ENCODE data around the gene UBQLN1. TPM values are rescaled to one million over a fixed set of nuclear protein-coding genes. Genes with fewer than 3 reads are reported as not detected.

The UBQLN1 gene
- total RNA-seq, 2 donors from 2014 or later: 134 to 152 TPM

DNA sequence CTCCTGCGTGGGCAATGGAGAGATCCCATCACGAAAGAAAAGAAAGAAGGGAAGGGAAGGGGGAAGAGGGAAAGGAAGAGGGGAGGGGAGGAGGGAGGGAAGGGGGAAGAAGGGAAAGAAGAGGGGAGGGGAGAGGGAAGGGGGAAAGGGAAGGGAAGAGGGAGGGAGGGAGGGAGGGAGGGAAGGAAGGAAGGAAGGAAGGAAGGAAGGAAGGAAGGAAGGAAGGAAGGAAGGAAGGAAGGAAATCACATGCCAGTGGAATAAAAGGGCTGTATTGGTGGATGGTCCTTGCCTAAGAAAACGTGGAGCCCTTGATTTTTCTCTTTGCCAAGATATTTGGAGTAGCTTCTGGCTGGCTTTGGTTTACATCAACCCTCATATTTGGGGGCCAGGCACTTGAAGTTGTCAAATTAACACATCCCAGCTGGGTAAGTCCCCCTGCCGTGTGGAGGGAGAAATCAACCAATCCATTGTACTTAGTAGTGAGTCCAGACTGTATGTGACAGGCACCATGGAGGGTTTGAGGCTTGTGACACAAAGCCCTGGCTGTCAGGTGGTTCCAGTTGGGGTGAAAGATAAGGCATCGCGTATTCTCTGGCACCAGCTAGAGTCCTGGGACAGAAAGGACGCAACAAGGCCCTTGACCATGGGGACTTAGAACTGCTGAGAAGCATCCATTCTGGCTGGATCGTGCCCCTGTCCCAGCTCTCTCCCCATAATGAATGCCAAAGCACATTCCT lies 61.1 kb downstream of the UBQLN1 start:
- ATAC-seq: no peak
- no peak overlapping the region for H3K4me3 Mint-ChIP-seq

GRCh38 chr9:83642793-83643192 lies 65.0 kb downstream of the UBQLN1 start:
- no peak overlapping the region for H3K4me3 Mint-ChIP-seq
- peaks cover 5% of the 10 kb centered on the region for H3K4me1 Mint-ChIP-seq
- no peak overlapping the region for H3K27ac Mint-ChIP-seq
- H3K27me3 Mint-ChIP-seq: no peaks in the 10 kb centered on the region
- no peaks in the 10 kb centered on the region for H3K9me3 ChIP-seq (ENCODE audit: control insufficient read depth, low read length, poor library complexity, severe bottlenecking)
- DNase-seq: no peak
- peaks cover 4% of the 10 kb centered on the region for H3K36me3 Mint-ChIP-seq (ENCODE audit: low read depth)
- no peak for ATAC-seq

More for the DNA sequence above, 61.1 kb downstream of the UBQLN1 start:
- Mint-ChIP-seq H3K27ac (peak overlapping the region; percentile 72), H3K4me1 (peaks cover 7% of the 10 kb centered on the region), H3K27me3 (no peaks in the 10 kb centered on the region), H3K36me3 (ENCODE audit: low read depth) (peaks cover 5% of the 10 kb centered on the region)
- no peaks in the 10 kb centered on the region for H3K9me3 ChIP-seq (ENCODE audit: control insufficient read depth, low read length, poor library complexity, severe bottlenecking)
- DNase-seq: no peak

GRCh38 chr9:83639266-83639665 lies 68.5 kb downstream of the UBQLN1 start:
- Mint-ChIP-seq H3K27me3 (no peaks in the 10 kb centered on the region), H3K27ac (peak overlapping the region; percentile 74)
- H3K9me3 ChIP-seq (ENCODE audit: control insufficient read depth, low read length, poor library complexity, severe bottlenecking): no peaks in the 10 kb centered on the region

DNA sequence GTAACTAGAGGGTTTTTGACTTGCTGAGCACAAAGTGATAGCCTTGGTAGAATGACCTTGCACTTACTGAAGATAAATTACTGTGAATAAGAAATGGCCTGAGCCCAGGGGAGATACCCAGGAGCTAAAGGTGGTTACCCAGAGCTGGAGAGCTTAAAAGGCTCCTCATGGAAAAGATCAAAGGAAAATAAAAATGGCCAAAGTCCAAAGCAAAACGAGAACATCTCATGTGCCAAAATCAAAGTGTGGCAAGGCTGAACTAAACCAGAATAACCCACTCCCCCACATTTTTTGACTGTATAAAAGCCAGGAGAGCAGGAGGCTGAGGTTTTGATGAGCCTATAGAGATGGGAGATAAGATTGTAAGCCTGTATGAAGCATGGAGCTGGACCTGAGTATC lies 70.4 kb downstream of the UBQLN1 start:
- Mint-ChIP-seq H3K27ac (peak overlapping the region; percentile 21), H3K4me1 (no peaks in the 10 kb centered on the region), H3K36me3 (ENCODE audit: low read depth) (no peaks in the 10 kb centered on the region), H3K4me3 (no peak overlapping the region), H3K27me3 (no peaks in the 10 kb centered on the region)
- no peak for DNase-seq
- H3K9me3 ChIP-seq (ENCODE audit: control insufficient read depth, low read length, poor library complexity, severe bottlenecking): no peaks in the 10 kb centered on the region
- ATAC-seq: no peak

More at GRCh38 chr9:83639266-83639665, 68.5 kb downstream of the UBQLN1 start:
- ATAC-seq (no peak), DNase-seq (no peak)
- H3K36me3 Mint-ChIP-seq (ENCODE audit: low read depth): peaks cover 4% of the 10 kb centered on the region
- H3K4me3 Mint-ChIP-seq: no peak overlapping the region
- H3K4me1 Mint-ChIP-seq: peaks cover 3% of the 10 kb centered on the region

DNA sequence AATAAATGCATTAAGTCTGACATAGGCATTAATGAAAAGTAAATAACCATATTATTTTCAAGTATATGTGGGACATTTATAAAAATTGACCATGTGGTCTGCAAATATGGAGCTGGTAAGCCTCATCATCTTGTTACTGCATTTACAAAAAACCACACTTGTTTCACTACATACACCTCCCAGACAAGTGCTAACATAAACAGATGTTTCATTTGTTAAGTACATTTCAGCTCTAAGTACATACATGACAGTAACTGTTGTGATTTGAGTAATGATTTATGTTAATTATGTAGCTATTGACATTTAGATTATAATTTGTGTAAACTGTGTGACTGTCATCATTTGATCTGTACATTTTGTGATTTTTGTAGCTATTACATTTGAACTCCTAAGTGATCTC lies 70.9 kb downstream of the UBQLN1 start:
- Mint-ChIP-seq H3K4me3 (no peak overlapping the region), H3K4me1 (peaks cover 4% of the 10 kb centered on the region), H3K27me3 (no peaks in the 10 kb centered on the region), H3K36me3 (ENCODE audit: low read depth) (no peaks in the 10 kb centered on the region), H3K27ac (peak overlapping the region; percentile 21)
- DNase-seq (no peak), ATAC-seq (no peak)
- no peaks in the 10 kb centered on the region for H3K9me3 ChIP-seq (ENCODE audit: control insufficient read depth, low read length, poor library complexity, severe bottlenecking)

DNA sequence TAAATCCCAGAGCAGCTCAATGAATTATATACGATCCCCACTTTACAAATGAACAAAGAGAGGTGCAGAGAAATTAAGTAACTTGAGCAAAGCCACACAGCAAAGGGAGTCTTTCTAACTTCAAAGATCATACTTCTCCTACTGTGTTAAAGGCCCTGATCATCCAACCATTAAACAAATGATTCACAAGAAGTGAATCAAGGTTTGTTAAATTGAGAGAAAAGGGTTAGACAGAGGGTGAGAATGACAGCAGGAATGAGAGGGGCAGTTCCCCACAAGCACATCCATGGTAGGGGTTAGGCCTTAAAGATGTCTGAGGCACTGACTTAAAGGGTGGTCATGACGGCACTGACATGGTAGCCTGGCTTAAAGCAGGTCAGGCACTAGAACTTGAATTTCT lies 74.1 kb downstream of the UBQLN1 start:
- Mint-ChIP-seq H3K27me3 (no peaks in the 10 kb centered on the region), H3K4me3 (no peak overlapping the region), H3K36me3 (ENCODE audit: low read depth) (no peaks in the 10 kb centered on the region), H3K4me1 (peaks cover 5% of the 10 kb centered on the region), H3K27ac (no peak overlapping the region)
- ATAC-seq (no peak), DNase-seq (no peak)
- no peaks in the 10 kb centered on the region for H3K9me3 ChIP-seq (ENCODE audit: control insufficient read depth, low read length, poor library complexity, severe bottlenecking)

- Mint-ChIP-seq H3K27ac (no peak overlapping the region), H3K27me3 (no peaks in the 10 kb centered on the region), H3K36me3 (ENCODE audit: low read depth) (no peaks in the 10 kb centered on the region), H3K4me1 (peaks cover 5% of the 10 kb centered on the region), H3K4me3 (no peak overlapping the region)
- ATAC-seq: no peak
- H3K9me3 ChIP-seq (ENCODE audit: control insufficient read depth, low read length, poor library complexity, severe bottlenecking): no peaks in the 10 kb centered on the region
- DNase-seq: no peak
These were observed 74.5 kb downstream of the UBQLN1 start for GRCh38 chr9:83633255-83633654.

- no peak overlapping the region for H3K27ac Mint-ChIP-seq
- H3K4me3 Mint-ChIP-seq: no peak overlapping the region
- DNase-seq (no peak), ATAC-seq (no peak)
- peaks cover 8% of the 10 kb centered on the region for H3K4me1 Mint-ChIP-seq
- no peaks in the 10 kb centered on the region for H3K36me3 Mint-ChIP-seq (ENCODE audit: low read depth)
- no peaks in the 10 kb centered on the region for H3K9me3 ChIP-seq (ENCODE audit: control insufficient read depth, low read length, poor library complexity, severe bottlenecking)
- no peaks in the 10 kb centered on the region for H3K27me3 Mint-ChIP-seq
These were observed 76.8 kb downstream of the UBQLN1 start for GRCh38 chr9:83630938-83631457.

GRCh38 chr9:83629433-83630104 lies 78.2 kb downstream of the UBQLN1 start:
- DNase-seq (no peak), ATAC-seq (no peak)
- H3K27ac Mint-ChIP-seq: no peak overlapping the region
- peaks cover 17% of the 10 kb centered on the region for H3K4me1 Mint-ChIP-seq
- H3K9me3 ChIP-seq (ENCODE audit: control insufficient read depth, low read length, poor library complexity, severe bottlenecking): no peaks in the 10 kb centered on the region
- no peak overlapping the region for H3K4me3 Mint-ChIP-seq
- no peaks in the 10 kb centered on the region for H3K36me3 Mint-ChIP-seq (ENCODE audit: low read depth)
- no peaks in the 10 kb centered on the region for H3K27me3 Mint-ChIP-seq

- Mint-ChIP-seq H3K36me3 (ENCODE audit: low read depth) (no peaks in the 10 kb centered on the region), H3K4me1 (peaks cover 23% of the 10 kb centered on the region), H3K27me3 (no peaks in the 10 kb centered on the region), H3K4me3 (no peak overlapping the region), H3K27ac (no peak overlapping the region)
- DNase-seq (no peak), ATAC-seq (no peak)
- H3K9me3 ChIP-seq (ENCODE audit: control insufficient read depth, low read length, poor library complexity, severe bottlenecking): no peaks in the 10 kb centered on the region
These were observed 79.2 kb downstream of the UBQLN1 start for GRCh38 chr9:83628540-83628939.

DNA sequence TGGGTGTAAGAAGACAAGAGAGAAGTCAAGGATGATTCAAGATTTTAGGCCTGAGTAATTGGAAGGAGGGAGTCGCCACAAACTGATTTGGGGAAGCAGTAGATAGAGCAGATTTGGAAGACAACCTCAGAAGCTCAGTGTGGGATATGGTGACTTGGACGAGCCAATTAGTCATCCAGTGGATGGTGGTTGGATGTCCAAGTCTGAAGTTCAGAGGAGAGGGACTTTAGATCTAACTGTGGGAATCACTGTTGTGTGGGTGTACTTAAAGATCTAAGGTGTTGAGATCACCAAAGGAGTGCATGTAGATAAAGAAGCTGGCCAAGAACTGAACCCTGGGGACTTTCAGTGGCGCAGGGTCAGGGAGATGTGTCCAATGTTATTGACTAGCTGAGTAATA lies 82.6 kb downstream of the UBQLN1 start:
- H3K9me3 ChIP-seq (ENCODE audit: control insufficient read depth, low read length, poor library complexity, severe bottlenecking): no peaks in the 10 kb centered on the region
- Mint-ChIP-seq H3K36me3 (ENCODE audit: low read depth) (no peaks in the 10 kb centered on the region), H3K4me3 (no peak overlapping the region), H3K27ac (peak overlapping the region; percentile 93), H3K4me1 (peaks cover 31% of the 10 kb centered on the region), H3K27me3 (no peaks in the 10 kb centered on the region)
- DNase-seq (no peak), ATAC-seq (no peak)

GRCh38 chr9:83623679-83624076 lies 84.1 kb downstream of the UBQLN1 start:
- peak overlapping the region; percentile 93 for H3K4me3 Mint-ChIP-seq
- no peaks in the 10 kb centered on the region for H3K9me3 ChIP-seq (ENCODE audit: control insufficient read depth, low read length, poor library complexity, severe bottlenecking)
- no peaks in the 10 kb centered on the region for H3K27me3 Mint-ChIP-seq
- peak overlapping the region; percentile 93 for H3K27ac Mint-ChIP-seq
- ATAC-seq: peak; percentile 24
- H3K36me3 Mint-ChIP-seq (ENCODE audit: low read depth): no peaks in the 10 kb centered on the region
- H3K4me1 Mint-ChIP-seq: peaks cover 29% of the 10 kb centered on the region
- no peak for DNase-seq

- peak; percentile 91 for ATAC-seq
- H3K27ac Mint-ChIP-seq: peak within 1 kb of the TSS; percentile 93
- peak within 1 kb of the TSS; percentile 93 for H3K4me3 Mint-ChIP-seq
- DNase-seq: peak; percentile 55 to 63 (median 55)
- H3K36me3 Mint-ChIP-seq (ENCODE audit: low read depth): no peaks in the 10 kb centered on the region
- H3K4me1 Mint-ChIP-seq: peaks cover 29% of the 10 kb centered on the region
- no peaks in the 10 kb centered on the region for H3K27me3 Mint-ChIP-seq
- H3K9me3 ChIP-seq (ENCODE audit: control insufficient read depth, low read length, poor library complexity, severe bottlenecking): no peaks in the 10 kb centered on the region
These were observed 84.6 kb downstream of the UBQLN1 start, which contains the start of gene IDNK for GRCh38 chr9:83622939-83623678. Gene IDNK (plus strand): TSS chr9:83623143. CDS start chr9:83623172, 29 bp downstream.

All from T-helper 17 cell (primary cell).